HG03095 (cell line): ENCODE data around the gene SEPTIN7.
"Not testable (repeated sequence)": the region's sequence is repeated elsewhere in the genome, so short reads cannot be mapped to it uniquely, and the experiment has no call there.

ENCODE experiments used
- ATAC-seq: cut with Tn5 transposase; IDR thresholded peaks from one replicate; pipeline ENCODE4 v1.9.1; 2021; ENCODE audit warnings: moderate library complexity; ENCODE audit not compliant: unreplicated experiment

SEPTIN7 gene

DNA sequence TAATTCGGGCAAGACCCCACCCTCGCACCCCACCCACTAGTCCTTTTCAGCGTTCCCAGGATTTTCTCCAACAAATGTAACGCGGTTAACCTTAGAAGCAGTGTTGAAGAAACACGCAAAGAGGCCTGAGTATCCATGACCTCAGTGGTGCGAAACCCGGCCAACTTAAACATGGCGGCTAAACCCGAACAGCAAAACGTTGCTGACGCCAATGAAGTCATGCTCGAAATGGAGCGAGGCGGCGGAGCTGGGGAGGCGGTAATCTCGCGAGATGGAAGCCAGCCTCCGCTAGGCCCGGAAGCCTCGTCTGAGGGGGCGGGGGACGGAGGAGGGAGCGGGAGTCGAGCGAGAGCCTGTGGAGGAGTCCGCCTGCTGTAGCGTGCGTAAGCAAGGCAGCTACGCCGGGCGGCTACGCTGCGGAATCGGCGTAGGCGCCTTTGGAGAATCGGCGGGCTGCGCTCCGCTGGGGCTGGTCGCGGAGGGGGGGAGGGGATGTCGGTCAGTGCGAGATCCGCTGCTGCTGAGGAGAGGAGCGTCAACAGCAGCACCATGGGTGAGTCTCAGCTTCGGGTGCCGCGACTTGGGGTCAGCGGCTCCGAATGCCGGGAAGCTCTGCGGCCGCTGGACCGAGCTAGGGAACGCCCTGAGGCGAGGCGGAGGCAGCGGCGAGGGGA lies at the start of gene SEPTIN7:
Gene SEPTIN7, plus strand, starts transcription at position 340 of the 674 bp plus-strand sequence. Its CDS starts 153 bp downstream, at position 493.
- peak; percentile 84 for ATAC-seq

DNA sequence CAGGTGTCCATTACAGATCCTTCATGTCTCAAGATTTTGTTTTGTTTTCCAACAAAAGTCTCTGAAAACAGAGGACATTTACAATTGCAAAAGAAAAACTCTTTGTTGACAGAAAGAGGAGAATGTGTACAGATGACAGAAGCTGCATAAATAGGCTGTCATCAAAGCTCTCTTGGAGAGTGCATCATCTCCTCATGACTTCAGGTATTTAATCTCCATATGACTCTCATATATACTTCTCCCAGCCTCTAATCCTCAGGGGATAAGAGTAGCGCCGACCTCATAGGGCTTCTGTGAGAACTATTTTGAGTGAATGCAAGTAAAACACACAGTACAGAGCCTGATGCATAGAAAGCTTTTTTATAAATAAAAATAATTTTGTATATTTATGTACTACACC lies 48.1 kb upstream of the SEPTIN7 start:
- ATAC-seq: no peak

DNA sequence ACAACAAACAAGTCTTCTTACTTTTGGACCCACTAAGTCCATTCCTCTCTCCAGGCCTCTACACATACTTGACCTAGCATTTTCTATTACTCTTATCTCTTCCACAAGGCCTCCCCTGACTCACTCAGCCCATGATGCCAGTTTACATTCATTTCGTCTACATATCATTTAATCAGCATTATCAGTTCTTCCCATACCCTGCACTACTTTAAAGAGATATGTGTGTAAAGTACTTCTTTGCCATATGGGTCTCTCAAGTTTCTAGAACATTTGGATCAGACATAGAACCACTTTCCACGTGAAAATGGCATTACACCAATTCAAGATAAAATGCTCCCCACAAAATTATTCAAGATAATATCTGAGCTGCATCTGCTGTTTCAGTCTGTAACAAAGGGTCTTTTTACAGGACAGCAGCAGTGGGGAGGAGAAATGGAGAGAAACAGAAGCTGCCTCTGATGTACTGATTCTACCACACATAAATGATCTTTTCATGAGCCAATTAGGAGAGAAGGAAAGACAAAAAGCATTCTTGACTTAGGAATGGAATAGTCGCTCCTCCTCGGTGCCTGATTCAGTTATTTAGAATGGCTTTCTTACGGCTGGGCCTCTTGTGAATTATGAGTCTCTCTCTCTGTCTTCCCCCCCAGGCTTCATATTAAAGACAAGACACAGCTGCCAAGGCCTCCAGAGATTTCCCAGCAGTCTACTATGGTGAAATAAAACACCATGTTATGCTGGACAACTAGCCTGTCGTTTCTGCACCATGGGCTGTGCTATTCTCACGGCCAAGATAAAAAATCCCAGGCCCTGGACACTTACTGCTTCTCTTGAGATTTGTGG lies 46.9 kb upstream of the SEPTIN7 start:
- ATAC-seq: no peak

DNA sequence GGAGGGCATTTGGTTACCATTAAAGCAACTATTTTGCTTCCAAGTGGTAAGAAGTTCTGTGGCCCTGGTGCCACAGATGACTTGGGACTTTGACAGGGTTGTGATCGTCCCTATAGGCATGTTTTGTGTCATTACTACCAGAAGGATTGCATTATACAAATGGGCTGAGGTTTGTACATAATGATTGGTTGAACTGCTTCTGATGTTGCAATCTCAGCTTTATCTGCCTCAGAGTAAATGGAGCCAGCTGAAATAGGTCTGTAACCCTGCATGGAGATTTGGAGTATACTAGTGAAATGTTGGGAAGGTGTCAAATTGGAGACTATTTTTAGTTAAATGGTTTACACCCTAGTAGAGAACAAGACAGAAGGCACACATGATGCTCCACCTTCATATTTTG lies 46.1 kb upstream of the SEPTIN7 start:
- ATAC-seq: no peak

DNA sequence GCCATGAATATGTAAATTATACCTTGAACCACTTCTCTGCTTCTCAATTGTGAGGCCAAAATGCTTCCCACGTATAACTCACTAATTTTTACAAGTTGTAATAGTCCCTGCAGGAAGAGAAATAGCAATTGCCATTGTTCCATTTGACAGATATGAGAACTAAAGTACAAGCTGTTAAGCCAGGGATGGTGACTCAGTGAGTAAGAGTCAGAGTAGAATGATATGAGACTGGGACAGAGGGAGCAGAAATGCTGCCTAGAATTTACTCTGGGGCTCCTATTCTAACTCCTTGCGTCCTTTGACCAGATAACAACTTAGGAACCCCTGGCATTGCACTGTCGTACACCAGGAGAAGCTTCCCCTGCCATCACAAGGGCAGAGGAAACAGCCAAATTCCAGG lies 45.1 kb upstream of the SEPTIN7 start:
- no peak for ATAC-seq

DNA sequence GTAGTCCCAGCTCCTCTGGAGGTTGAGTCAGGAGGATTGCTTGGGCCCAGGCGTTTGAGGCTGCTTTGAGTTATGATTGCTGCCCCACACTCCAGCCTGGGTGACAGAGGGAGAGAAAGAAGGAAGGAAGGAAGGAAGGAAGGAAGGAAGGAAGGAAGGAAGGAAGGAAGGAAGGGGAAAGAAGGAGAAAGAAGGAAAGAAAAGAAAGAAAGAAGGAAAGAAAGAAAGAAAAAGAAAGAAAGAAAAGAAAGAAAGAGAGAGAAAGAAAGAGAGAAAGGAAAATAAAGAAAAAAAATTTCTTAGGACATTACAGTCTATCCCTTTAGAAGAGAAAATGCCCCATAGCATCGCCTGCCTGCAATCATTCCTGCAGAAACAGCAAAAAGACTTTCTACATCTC lies 44.4 kb upstream of the SEPTIN7 start:
- not testable (repeated sequence) for ATAC-seq

DNA sequence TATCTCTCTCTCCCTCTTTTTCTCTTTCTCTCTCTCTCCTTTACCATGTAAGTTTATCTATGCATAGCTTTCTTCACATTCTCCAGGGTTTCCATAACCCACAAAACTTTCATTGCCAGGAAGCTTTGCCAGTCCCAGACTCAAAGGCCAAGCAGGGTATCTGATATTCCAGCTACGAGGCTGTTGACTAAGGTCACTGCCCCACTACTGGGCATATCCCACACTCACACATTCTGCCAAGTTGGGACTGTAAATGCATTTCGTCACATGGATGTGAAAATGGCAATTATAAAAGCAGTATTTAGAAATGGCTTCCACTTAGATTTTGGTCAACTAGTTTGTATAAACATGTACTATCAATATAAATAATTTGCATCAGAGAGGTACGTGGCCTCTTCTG lies 43.3 kb upstream of the SEPTIN7 start:
- no peak for ATAC-seq

DNA sequence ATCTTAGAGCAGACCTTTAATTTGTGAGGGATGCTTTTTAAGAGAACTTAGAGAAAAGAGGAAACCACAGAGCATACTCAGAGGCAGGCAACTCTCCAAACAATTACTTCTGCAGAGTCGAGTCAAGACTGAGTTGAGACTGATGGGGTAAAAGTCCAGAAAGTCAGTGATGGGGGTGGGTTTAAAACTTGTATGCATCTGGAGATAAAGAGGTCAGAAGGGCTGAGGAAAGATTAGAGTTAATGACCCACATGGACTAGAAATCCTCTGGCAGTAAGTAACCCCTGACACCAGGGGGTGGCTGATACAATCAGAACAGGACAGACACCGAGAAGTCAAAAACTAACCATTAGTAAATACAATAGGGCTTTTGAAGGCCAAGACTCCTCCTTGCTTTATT lies 42.4 kb upstream of the SEPTIN7 start:
- ATAC-seq: no peak

DNA sequence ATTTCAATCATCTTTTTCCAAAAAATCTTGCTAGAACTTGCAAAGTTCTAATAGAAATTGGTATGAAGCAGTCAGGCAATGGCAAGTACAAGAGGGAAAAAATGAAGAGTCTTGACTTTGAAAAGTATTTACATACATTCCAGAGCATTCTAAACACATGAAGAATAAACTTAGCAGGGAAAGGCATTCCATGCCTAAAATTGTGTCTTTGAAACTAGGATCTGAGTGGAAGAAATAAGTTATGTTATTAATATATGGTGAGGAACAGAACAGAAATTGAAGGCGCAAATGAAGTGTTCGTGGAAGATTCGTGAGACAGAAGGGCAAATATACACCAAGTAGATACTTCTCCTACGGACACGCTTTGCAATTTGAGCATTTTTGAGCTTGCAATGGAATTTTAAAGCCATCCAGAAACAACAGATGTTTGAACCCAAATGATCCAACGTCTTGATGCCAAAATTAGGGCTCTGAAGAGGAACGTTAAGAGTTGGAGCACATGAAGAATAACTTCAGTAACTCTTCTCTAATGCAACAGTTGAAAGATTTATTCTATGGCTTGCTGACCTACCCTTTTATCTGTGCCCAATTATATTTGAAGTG lies 40.6 kb upstream of the SEPTIN7 start:
- ATAC-seq: no peak

DNA sequence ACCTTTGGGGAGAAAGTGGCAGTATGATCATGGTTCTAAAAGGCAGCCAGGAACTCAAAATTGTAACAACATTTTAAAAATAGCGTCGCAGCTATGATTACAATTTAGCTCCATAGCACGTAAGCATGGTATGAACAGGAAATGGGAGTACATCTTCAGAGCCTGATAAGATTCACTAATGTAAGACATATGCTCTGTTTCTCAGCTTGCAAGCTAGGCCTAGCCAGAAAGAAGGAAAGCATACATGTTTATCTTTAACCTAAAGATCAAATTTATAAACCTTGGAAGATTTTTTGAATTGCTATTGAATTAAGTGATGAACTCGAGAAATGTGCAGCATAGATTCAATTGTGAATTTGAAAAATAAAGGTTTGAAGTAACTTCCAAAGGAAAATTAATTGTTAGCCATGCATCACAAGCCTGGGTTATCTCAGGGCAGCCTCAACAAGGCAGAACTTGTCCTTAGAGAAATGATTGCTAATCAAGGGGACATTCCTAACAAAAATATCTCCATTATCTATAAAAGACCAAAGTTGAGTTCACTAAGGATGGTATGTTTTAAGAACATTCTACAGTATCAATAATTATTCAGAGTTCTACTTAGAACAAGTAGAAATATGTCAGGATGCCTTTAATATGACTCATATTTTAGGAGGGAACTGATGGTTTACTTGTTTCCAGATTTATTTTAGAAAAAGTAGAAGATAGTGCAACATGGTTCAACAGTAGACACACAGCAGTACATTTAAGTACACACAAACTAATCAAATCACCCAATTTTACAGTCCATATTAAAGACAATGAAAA lies 38.8 kb upstream of the SEPTIN7 start:
- no peak for ATAC-seq

DNA sequence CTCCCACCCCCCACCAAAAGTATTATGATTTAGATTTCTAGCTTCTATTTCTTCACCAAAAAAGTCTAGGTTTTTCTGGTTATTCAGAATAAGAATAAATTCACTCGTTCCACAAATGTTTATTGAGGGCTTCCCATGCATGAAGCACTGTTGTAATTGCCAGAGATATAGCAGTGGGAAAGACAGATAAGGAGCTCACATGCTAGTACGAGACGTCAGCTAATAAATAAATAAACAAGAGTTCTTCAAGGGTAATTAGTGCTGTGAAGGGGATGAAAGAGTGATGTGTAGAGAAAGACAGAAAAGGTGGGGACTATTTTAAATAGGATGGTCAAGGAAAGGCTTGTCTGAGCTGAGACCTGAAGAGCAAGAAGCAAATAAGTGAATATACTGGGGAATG lies 38.1 kb upstream of the SEPTIN7 start:
- ATAC-seq: no peak

DNA sequence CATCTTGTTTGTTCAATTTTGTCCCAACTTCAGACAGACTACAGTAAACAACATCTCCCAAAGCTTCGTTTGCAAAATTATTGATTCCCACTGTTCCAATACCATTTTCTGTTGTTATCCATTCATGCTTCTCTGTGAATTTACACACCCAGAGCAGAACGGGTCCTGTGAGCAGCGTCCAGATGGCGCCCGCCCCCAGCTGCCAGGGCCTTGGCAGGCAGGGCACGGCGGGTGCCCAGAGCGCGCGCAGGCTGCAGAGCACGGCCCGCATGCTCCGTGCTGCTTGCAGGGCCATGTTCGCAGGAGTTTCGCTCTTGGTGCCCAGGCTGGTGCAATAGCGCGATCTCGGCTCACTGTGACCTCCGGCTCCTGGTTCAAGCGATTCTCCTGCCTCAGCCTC lies 32.5 kb upstream of the SEPTIN7 start:
- no peak for ATAC-seq

DNA sequence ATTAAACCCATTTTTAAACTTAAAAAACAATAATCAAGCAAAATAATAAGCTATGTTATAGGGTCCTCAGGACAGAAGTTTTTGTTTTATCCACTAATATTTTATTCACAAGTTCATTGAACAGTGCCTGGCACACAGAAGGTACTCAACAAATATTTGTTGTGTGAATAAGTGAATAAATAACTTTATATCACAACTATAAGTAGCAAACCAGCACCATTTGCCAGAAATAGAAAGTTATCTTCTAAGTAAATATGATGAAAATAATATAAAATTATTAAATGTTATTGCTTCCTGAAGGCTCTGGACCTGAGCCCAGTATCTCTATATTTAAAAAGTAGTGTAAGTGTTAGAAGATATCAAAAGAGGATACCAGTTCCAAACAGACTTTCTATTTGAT lies 29.1 kb upstream of the SEPTIN7 start:
- ATAC-seq: no peak

DNA sequence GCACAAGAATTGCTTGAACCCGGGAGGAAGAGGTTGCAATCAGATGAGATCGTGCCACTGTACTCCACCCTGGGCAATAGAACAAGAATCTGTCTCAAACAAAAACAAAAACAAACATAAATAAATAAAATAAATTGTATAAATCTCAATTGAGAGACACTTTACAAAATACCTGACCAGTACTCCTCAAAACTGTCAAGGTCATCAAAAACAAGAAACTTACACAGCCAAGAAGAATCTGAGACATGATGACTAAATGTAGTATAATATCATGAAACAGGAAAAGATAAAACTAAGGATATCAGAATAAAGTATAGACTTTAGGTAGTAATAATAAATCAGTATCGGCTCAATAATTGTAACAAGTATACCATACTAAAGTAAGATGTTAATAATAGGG lies 26.9 kb upstream of the SEPTIN7 start:
- no peak for ATAC-seq

DNA sequence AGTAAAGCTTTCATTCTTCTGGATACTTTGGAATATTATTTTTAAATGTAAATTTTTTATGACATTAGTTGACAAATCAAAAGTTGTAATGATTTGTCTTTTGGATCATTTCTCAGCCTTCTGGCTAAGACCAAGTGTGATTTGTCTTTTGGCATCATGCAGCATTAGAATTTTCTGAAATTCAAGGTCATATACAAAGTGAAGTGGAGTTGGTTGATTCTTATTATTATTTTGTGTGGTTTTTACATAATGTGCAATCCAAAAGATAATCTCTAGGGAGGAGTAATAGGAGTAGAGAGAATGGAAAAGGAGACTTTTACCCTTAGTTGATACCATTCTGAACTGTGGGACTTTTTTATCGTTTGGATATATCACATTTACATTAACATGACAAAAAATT lies 24.2 kb upstream of the SEPTIN7 start:
- ATAC-seq: no peak

DNA sequence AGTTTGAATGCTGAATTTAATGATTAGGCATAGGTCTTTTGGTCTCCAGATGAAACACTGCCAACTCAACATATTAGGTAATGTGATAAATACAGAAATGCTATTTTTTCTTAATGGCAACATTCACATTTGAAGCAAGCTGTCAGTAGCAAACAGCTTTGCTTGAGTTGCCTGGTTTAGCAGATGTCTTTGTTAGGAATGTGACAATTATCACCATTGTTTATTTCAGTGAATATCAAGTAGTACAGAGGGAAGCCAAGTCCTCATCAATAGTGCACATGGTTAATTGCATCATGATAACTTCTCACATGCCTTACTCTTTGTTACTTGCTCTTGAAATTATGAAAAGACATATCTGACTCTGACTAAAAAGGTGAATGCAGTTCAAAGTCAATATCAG lies 23.7 kb upstream of the SEPTIN7 start:
- no peak for ATAC-seq

DNA sequence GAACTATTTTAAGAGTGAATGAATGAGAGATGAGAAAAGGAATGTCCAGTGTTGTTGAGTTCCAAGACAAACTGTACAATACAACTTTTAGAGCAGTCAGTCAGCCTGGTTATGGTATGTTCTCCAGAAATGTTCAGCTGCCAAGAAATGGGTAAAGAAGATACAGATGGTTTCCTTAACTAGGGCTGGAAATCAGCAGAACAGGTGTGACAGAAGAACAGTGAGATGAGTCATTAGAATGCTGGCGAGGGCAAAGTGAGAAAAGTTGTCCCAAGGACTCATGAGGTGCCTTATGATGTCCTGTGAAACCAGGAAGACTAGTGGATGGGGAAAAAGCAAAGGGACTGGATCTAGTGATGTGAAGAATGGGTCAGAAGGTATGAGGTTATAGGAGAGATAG lies 20.8 kb upstream of the SEPTIN7 start:
- no peak for ATAC-seq

DNA sequence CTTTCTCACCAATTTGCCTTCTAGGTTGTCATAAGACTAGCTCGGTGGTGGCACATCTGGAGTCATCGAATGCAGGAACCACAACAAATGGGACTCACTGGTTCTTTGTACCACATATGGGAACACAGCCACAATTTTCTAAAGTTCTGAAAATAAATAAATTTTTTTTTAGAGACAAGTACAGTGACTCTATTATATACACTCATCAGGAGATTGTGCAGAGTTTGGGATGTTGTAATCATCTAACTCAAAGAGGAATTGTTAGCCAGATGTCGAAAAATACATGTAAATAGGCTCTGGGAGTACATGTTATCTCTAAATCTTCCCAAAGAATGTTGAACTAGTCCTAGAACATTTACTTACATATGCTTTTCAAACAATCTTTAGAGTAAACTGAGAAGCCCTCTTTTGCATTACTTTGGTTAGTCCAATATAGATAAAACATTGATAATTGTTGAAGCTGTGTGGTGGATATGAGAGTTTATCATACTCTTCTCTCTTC lies 19.6 kb upstream of the SEPTIN7 start:
- no peak for ATAC-seq

DNA sequence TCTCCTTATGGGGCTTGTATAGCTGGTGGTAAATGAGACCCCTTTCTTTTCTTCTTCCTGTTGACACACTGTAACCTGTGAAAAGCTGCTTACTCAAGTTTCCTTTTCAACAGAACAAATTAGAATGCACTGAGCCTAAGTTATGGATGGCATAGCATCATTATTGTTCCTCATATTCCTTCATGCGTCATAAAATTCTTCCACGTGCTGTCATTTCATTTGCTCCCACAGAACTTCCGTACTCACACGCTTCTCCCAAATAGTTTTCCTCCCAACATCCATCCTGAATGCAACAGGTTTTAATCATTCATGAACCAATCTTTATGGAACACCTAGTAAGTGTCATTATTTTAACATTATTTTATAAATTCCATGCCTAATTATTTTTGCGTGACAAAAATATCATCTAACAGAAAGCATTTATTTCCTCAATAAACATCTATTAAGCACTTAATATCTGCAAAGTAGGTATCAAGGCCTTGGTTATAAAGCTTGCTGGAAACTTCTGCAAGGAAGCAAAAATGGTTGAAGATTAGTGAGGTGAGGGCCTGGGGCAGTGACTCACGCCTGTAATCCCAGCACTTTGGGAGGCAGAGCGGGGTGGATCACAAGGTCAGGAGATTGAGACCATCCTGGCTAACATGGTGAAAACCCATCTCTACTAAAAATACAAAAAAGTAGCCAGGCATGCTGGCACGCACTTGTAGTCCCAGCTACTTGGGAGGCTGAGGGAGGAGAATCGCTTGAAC lies 18.9 kb upstream of the SEPTIN7 start:
- no peak for ATAC-seq

DNA sequence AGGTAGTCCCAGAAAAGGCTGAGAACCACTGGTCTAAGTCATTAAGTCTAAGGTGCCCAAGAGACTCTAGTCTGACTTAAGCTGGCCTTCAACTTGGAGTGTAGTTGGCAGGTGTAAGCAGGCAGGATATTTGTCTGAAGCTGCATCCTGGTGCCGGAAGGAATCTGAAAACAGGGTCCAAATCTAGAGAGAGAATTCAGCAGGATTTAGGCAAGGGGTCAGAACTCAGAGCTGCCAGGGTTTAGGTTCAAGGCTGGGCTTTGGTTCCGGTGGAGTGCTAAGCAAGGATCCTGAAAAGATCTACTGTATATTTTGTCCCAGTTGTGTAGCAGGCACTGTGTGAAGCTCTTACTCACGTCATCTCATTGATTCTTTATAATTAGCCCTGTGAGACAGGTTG lies 16.5 kb upstream of the SEPTIN7 start:
- no peak for ATAC-seq
